GM21723 (cell line): ENCODE results near the gene AGTPBP1.
"Not testable (repeated sequence)": the region's sequence is repeated elsewhere in the genome, so short reads cannot be mapped to it uniquely, and the experiment has no call there.

ENCODE experiments used
- ATAC-seq: cut with Tn5 transposase; IDR thresholded peaks from one replicate; pipeline ENCODE4 v1.9.1; 2021; ENCODE audit warnings: mild to moderate bottlenecking, moderate library complexity; ENCODE audit not compliant: unreplicated experiment

Gene AGTPBP1

DNA sequence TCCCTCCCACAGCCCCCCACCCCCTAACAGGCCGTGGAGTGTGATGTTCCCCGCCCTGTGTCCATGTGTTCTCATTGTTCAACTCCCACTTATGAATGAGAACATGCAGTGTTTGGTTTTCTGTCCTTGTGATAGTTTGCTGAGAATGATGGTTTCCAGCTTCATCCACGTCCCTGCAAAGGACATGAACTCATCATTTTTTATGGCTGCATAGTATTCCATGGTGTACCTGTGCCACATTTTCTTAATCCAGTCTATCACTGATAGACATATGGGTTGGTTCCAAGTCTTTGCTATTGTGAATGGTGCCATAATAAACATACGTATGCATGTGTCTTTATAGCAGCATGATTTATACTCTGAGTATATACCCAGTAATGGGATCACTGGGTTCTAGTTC is 23.9 kb downstream of the AGTPBP1 start:
- ATAC-seq = not testable (repeated sequence)

GRCh38 chr9:85717220-85717619 is 24.5 kb downstream of the AGTPBP1 start:
- ATAC-seq = no peak

DNA sequence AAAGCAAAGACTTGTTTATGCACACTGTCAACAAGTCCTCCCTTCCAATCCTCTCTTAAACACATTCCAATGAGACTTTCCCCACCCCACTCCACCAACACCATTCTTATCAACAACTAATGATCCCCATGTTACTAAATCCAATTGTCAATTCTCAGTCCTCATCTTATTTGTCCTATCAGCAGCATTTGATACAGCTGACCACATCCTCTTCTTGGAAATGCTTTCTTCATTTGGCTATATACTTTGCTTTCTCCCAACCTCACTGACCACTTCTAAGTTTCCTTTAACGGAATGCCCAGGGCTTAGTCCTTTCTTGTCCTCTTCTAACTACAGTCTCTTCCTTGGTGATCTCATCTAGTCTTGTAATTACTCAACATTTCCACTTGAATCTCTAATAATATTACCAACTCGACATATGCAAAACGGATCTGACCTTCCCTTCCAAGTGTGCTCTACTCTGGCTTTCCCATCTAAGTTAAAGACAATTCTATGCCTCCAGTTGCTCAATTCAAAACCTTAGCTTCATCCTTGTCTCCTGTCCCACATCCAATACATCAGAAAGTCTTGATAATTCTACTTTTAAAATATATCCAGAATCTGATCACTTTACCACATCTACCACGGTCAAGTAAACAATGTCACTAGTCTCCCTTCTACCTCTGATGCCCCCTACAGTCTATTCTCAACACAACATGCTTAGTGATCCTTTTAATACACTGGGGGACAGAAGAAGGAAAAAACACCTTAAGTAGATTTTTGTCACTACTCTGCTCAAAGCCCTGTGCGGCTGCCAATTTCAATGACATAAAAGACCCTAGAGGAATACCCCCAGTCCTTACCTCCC is 25.5 kb downstream of the AGTPBP1 start:
- peak; percentile 62 for ATAC-seq

DNA sequence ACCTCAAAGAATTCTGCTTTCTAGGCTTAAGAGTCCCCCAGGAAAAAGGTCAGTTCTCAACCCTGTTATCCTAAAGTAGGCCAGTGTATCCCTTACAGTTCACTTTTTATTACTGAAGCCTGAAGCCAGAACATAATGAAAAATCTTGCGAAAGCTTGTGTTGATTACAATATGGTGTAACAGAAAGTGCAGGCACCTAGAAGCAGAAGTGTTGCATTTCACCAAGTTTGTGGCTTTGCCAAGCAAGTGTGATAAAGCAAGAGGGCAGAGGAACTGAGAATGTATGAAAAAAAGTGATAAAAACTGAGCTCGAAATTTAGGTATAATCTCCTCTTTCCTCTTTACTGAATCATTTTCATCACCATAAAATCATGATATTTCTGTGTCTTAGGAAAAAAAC is 26.2 kb downstream of the AGTPBP1 start:
- ATAC-seq = peak; percentile 76

DNA sequence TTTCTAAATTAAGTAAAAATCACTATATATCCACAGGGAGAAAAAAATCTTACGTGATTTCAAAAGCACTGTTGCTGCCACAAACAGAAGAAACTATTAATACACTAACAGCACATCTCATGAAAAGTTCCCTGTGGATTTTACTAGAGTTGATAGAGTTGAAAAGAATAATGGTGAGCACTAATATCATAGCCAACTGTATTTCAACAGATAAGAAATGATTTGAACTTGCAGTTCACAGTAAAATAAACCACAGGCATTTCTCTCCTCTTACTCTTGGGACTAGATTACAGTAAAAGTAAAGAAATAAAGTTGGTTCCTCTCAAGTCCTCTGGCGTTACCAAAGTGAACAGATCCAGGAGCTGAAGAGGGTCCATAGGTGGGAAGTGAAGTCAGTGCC is 27.9 kb downstream of the AGTPBP1 start:
- ATAC-seq = no peak

DNA sequence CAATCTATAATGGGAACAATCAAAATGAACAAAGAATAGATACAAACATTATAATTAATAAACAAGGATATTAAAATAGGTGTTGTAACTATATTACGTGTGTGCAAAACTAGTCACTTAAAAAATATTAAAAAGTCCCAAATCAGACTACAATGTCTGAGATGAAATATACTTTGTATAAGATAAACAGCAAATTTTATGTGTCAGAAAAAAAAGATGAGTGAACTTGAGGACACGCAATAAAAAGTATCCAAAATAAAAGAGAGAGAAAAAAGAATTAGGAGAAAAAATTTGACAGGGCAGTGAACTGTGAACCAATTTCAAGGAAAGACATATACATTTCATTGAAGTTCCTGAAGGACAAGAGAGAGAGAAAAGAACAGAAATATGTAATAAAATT is 37.0 kb downstream of the AGTPBP1 start:
- ATAC-seq = no peak

DNA sequence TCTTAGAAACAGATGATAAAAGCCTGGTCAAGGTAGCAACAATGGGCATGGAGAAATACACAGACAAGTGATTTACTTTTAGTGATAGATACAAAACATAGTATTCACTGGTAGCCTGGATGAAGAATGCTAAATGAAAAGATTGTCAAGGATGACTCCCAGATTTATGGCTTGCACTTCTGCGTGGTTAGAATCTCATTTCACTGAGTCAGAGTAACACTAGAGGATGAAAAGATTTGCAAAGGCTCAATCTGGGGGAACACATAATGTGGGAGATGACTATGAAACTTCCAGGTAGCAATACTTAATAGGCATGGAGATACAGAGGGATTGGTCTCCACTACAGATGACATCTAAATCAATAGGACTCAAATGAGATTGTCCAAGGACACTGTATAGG is 38.4 kb downstream of the AGTPBP1 start:
- ATAC-seq = no peak

- no peak for ATAC-seq
These were observed 38.9 kb downstream of the AGTPBP1 start for GRCh38 chr9:85702726-85703289.

DNA sequence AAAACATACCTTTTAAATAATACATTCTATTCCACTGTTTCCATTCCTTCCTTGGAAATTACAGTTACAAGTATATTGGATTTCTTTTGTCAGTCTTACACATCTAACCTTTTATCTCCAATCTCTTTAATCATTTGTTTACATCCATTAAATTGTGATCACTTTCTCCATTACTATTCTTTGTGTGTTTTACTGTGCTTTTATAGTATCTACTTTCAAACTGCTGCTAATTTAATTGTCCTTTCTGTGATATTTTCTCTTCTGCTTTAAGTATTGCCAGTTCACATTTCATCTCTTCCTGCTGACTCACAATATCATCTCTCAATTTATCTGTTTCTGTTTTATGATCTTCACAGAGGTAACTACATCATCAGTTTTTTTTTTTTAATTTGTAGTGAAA is 39.6 kb downstream of the AGTPBP1 start:
- no peak for ATAC-seq

- ATAC-seq = no peak
These were observed 41.4 kb downstream of the AGTPBP1 start for GRCh38 chr9:85700330-85700729.

- no peak for ATAC-seq
These were observed 53.4 kb downstream of the AGTPBP1 start for GRCh38 chr9:85688361-85688760.

GRCh38 chr9:85685081-85685480 is 56.7 kb downstream of the AGTPBP1 start:
- ATAC-seq = no peak

DNA sequence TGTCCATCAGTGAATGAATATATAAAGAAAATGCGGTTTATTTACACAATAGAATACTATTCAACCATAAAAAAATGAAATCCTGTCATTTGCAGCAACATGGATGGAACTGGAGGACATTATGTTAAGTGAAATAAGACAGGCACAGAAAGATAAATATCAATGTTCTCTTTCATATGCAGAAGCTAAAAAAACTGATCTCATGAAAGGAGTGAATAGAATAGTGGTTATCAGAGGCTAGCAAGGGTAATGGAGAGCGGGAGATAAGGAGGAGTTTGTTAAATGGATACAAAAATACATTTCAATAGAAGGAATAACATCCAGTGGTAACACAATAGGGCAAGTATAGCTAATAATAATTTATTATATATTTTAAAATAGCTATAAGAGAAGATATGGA is 65.0 kb downstream of the AGTPBP1 start:
- ATAC-seq = no peak

DNA sequence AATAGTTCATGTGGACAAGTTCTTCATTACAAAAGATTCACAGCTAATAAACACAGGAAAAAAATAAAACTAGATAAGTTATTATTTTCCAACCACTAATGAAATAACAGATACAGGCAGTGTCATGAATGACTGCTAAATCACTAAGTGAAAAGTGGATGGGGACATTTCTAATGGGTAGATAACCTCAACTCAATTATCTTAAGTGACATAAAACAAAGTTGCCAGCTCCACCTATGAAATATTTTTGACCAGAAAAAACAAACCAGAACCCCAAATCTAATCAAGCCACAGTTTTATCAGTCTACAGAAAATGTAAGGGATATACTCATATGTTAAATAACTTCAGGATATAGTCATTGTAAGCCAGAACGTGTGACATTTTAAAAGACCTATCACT is 74.4 kb downstream of the AGTPBP1 start:
- no peak for ATAC-seq

- ATAC-seq = no peak
These were observed 75.7 kb downstream of the AGTPBP1 start for GRCh38 chr9:85666086-85666485.

DNA sequence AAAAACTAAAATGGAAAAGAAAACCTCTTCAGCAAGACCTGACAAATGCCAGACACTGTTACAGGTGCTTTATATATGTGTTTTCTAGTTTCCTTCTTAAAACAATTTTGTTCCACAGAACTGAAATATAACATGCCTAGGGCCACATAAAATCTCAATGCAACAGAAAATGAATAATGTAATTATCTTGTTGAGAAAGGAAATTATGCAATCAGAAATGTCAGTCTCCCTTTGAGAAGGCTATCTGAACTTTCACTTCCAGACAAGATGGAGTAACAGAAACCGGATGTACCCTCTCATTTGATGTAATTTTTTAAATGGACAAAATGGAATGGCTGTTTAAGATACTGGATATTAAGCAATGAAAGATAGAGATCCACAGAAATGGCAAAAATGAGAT is 79.2 kb downstream of the AGTPBP1 start:
- ATAC-seq = no peak

DNA sequence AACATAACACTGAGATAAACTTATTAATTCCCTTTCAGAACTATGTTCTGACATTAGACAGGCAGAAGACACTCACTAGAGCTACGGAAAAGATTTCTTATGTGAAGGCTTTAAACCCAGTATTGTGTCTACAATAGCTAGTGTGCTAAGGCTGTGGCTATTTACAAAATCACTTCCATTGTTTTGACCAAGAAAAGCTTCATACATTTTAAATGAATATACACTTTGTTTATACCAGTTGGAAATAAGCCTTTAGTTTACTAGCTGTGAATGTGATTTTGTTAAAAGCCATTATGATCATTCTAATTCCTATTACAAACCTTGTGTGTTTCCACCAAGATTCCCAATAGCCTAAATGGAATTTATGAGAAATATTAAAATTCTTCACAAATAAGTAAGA is 83.0 kb downstream of the AGTPBP1 start:
- no peak for ATAC-seq

DNA sequence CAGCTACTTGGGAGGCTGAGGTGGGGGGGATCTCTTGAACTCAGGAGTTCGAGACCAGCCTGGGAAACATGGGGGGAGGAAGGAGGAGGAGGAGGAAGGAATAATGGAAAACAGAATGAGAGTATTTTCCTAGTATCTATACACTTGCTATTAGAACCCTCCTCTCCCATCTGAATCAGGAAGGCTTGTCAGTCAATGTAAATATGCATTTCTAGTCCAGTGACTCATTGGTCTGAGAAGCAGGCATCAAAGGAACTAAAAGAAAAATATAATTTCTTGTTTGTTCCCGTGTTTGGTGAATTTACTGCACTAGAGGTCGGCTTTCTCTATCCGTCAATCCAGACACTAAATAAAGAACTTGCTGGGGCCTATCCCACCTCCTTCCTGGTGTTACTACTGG is 88.6 kb downstream of the AGTPBP1 start:
- no peak for ATAC-seq

GRCh38 chr9:85647571-85647970 is 94.2 kb downstream of the AGTPBP1 start:
- peak; percentile 93 for ATAC-seq

DNA sequence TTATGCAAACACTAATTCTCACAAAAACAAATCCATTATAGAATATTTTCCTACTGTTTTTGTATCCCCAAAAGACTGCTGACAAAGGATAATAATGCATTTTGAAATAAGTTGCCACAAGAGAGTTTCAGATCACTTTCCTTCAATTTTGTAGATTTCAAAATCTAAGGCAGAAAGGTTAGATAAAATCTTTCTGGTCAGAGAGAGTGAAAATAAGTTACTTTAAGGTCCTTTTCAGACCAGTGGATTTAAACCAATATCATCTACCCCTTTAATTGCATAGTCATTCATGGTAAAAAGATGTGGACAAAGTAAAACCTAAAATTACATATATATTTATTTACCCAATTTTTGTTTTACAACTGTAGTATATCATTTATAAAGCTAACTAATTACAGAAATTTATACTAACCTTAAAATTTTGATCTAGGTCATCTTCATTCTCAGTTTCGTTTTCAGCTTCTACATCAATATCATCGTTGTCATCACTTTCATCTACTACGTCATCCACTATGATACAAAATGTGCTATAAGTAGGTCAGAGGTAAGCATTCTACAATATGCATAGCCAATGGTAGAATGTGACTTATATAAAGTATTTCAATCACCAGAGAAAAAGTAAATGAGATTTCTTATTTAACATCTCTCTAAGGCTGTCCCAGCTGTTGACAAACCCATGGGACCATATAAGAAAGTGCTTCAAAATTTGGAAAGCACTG is 95.7 kb downstream of the AGTPBP1 start:
- ATAC-seq = no peak

GRCh38 chr9:85640425-85640824 is 101.3 kb downstream of the AGTPBP1 start:
- no peak for ATAC-seq

GRCh38 chr9:85639675-85640186 is 102.0 kb downstream of the AGTPBP1 start:
- ATAC-seq = no peak
